ENCODE data around the gene PLA2G4F.
"Not testable (repeated sequence)": the region's sequence is repeated elsewhere in the genome, so short reads cannot be mapped to it uniquely, and the experiment has no call there.

Gene PLA2G4F

DNA sequence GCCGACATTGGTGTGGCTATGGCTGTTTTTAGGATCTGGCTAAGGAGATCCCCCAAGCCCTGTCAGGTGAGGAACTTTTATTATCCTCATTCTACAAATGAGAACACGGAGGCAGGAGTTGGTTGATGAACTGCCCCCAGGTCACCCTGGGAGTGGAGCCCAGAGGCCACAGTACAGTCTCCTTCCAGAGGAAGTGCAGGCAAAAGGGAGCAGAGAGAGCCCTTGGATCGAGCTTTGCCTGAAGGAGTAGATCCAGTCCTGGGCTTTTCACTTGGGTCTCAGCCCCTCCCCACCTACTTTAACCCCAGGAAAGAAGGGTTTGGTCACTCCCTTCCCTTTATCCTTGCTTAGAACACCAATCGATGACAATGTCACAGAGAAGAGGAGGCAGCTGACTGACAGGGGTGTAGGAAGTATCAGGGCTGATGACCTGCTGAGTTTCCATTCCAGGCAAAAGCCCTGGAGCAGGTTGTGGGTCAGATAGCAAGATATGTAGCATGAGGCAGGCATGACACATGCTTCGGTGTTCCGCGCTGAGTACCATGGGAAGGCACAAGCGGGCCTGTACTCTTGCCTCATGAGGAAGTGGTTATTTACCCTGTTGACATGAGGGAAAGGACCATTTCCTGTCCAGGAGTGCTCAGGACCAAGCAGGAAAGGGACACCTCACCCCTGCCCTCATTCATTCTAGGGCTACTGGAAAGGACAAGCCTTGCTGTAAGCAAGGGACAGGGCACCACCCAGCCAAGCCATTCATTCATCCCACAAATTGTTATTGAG lies 56.2 kb downstream of the PLA2G4F start:
- no peak for DNase-seq (ENCODE audit: low read depth)

DNA sequence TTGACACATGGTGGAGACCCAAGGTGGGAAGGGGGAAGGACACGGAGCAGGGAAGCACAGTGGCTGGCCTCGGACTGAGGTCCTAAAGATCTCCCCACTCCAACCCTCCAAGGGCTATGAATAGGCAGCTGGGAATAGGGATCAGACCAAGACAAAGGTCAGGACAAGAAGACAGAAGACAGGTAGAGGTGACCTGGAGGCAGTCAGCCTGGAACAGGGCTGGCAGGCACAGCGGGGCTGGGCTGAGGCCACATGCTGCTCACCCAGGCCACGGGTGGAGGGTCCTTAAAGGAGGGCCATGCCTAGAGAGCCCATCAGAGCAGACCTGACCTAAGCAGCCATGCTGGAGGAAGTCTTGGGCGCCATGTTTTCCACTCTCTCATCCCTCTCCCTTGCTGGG lies 59.4 kb downstream of the PLA2G4F start:
- DNase-seq (ENCODE audit: low read depth): no peak

DNA sequence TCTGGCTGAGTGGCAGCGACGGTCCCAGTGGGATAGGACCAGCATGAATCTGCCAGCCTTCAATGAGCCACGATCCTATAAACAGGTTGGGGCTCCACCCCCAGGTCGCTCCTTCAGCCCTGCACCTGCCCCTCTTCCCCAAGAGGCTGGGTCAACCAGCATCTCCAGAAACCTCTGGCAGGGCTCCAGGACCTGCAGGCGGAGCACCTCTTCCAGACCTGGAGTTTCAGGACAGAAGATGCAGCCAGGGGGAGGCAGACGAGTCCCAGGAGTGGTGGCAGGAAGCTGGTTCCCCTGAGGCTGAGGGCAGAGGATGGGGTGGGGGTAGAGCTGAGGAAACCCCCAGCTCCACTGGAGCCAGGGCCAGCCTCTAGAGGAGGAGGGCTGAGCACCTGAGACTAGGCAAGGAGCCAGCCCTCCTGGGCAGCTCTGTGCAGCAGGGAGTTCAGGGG lies 61.9 kb downstream of the PLA2G4F start, which contains the start of gene PLA2G4D:
TSS of gene PLA2G4D (minus strand) at position 51 of the 452 bp plus-strand sequence. CDS start 103 bp downstream, outside the sequence.
- DNase-seq (ENCODE audit: low read depth): no peak

DNA sequence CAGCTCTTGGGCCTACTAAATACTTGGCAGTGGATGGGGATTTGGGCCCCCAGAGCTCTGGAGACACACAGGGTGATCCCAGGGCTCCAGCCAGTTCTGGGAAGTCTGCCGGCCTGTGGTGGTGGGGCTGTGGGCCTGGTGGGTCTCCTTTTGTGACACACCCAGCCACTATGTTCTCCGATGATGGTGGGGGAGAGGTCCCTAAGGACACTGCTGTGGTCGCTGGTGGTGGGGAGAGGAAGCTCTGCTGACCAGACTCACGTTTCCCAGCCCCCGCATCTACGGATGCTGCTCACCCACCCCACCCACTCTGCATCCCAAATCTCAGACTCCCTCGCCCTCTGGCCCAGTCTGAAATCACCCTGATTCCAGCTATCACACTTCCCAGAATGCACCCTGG lies 62.5 kb downstream of the PLA2G4F start:
- DNase-seq (ENCODE audit: low read depth): no peak

DNA sequence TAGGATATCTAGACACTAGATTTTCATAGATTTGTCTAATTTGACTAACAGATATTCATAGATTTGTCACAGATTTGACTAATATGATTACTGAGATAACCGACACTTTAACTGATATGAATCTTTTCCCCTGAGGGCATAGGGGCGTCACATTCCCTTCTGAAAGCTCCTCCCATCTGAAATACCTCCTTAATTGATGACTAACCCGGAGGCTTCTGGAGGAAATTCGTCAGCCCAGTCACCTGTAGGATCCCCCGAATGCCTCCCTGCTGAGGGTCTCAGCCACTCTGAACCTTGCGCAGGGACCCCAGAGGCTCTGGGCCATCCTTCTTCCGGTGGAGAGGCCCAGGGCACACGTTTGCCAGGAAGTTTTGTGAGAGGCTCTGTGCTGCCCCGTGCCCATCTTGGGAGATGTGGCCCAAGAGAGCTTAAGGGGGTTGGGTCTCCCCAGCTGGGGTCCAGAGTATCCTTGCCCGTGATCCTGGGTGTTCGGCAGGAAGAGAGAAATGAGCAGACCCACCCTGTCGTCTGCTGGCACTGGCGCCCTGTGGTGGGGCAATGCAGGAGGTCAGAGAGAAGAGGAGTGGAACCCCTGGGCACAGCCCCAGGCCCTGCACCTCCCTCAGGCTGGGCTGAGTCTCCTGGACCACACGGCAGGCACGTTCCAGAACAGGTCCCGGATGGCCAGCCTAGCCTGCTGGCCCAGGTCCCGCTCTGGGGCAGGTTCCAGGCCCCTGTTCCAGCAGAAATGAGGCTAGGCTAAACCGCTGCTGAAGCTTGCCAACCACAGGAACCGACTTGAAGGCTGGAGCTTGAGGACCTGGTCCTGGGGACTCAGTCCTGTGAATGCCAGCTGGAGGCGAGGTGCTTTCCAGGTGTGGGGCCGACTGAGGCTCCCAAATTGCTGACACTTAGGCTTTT lies 63.8 kb downstream of the PLA2G4F start:
- DNase-seq (ENCODE audit: low read depth): no peak

DNA sequence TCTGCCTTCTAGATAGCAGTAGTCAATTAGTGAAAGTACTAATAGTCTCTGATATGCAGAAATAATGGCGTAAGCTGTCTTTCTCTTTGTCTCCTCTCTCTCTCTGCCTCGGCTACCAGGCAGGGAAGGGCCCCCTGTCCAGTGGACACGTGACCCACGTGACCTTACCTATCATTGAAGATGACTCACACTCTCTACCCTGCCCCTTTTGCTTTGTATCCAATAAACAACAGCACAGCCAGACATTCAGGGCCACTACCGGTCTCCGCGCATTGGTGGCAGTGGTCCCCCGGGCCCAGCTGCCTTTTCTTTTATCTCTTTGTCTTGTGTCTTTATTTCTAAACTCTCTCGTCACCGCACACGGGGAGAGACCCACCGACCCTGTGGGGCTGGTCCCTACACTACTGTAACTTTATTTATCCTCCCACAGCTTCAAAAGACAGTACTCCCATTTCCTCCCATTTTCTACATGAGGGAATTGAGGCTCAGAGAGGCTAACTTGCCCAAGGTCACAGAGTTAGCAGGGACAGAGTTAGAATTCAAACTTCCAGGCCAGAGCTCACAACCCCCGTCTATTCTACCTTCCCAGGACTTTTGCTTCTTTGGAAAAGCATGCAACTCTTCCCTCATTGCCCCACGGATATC lies 64.6 kb downstream of the PLA2G4F start:
- DNase-seq (ENCODE audit: low read depth): not testable (repeated sequence)

DNA sequence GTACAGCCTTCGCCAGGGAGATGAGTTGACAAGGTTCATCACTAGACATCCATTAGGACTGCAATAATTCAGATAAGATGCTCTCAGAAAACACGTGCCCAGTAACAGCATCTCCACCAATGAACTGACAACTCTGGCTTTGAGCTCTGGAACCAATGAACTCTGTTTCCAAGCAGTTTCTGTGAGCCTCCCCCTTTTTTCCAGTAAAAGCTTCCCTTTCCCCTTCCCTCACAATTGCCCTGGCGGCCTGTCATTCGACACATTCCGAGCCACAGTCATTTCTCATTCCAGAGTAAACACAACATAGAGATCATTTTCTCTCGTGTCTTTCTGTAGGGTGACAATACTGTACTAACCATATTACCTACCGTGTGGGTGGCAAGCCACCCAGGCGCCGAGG lies 65.7 kb downstream of the PLA2G4F start:
- DNase-seq (ENCODE audit: low read depth): no peak

DNA sequence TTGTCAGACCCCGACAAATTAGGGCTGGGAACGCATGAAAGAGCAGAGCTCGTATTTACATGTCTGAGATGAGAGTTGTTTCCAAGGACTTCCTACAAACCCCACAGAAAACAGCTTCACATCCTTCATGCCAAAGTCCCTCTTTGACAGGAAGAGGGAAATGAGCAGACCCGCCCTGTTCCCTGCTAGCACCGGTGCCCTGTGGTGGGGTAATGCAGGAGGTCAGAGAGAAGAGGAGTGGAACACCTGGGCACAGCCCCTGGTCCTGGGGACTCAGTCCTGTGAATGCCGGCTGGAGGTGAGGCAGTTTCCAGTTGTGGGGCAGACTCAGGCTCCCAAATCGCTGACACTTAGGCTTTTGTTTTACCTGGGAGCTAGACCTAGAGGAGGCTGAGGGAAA lies 66.1 kb downstream of the PLA2G4F start:
- no peak for DNase-seq (ENCODE audit: low read depth)

DNA sequence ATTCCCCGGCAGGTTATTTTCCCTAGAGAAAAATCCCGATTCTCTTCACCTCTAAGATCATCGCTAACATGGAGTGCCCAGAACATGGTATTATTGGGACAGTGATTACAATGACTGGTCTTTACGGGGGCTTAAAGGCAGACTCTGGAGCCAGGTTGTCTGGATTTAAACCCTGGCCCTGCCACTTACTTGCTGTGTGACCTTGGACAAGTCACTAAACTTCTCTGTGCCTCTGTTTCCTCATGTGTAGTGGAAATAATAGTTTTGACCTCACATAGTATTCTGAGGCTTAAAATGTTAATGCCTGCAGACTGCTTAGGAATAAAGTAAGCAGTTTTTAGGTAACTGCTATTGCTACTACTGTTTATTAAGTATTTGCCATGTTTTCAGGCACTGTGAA lies 66.5 kb downstream of the PLA2G4F start:
- no peak for DNase-seq (ENCODE audit: low read depth)
